Fibroblast of skin of scalp (primary cell): ENCODE results near the gene STAT5B.

Experiments used
- DNase-seq: peaks from one replicate; pipeline ENCODE4 v3.0.0-alpha.2; 2013

STAT5B gene

DNA sequence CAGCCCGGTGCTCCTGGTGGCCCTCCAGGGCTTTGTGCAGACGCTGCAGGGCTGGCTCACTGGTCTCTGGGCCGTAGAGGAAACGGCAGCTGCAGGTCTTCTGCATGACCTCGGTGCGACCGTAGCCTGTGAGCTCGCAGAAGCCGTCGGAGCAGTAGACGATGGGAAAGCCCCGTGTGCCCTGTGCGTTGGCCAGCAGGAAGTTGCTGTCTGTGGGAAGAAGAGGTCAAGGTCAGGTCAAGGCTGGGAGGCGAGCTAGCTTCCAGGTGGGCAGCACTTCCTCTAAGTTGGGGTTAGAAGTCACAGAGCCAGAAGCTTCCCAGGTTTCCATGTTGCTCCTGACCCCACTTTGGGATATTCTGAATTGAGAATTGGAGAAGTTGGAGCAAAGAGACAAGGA is 97.4 kb downstream of the STAT5B start:
- no peak for DNase-seq

DNA sequence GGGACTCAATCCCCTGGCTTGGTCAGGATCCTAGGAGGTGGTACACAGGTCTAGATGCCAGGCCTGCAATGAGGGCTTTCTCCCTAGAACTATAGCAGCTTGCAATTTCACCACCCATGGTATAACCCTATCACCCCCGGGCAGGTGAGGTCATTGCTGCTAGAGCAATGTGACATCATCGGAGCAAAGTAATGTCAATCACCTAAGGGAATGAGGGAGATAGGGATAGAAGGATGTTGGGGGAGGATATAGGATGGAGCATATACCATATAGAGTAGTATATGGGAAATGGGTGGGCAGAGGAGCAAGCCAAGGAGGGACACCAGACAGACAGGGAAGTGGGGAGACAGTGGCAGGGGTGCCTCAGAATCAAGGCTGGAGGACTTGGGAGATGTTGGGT is 98.5 kb downstream of the STAT5B start:
- DNase-seq, result no peak

DNA sequence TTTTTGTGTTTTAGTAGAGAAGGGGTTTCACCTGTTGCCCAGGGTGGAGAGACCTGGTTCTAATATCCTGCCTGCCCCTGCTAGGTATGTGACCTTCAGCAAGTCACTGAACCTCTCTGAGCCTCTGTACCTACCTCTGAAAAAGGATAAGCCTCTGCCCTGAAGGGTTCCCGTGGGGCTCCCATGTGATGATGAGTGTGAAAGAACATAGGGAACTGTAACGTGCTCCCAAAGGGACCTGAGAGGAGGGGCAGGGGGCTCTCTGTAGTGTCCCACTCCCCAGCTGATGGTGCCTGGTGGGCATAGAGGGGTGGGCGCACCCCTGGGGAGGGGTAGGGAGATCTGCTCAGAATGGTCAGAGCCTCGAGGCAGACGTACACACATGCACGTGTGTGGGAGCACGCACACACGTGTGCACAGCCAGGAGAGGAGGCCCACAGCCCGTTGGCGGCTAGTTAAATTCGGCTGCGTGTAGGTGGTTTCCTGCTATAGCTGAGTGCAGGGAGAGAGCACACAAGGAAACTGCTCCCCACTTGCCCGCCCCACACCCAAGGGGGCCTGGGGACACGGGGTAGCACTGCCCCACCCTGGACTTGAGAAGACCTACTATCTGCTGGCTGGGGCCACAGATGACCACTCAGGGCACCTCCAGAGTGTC is 101.9 kb downstream of the STAT5B start:
- DNase-seq, result no peak

DNA sequence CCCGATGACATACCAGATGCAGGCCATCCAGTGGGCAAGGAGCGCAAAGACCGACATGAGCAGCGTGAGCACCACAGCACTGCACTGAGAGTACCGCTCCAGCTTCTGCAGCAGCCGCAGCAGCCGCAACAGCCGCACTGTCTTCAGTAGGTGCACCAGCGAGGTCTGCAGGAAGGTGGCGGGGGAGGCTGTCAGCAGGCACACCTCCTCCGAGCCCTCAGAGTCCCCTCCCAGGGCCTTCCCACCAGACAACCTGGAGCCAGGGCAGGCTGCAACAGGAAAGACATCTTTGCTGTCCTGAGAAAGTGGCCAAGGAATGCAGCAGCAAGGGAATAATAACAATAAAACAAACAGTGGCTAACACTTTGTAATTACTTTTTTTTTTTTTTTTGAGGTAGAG is 104.4 kb downstream of the STAT5B start:
- no peak for DNase-seq

DNA sequence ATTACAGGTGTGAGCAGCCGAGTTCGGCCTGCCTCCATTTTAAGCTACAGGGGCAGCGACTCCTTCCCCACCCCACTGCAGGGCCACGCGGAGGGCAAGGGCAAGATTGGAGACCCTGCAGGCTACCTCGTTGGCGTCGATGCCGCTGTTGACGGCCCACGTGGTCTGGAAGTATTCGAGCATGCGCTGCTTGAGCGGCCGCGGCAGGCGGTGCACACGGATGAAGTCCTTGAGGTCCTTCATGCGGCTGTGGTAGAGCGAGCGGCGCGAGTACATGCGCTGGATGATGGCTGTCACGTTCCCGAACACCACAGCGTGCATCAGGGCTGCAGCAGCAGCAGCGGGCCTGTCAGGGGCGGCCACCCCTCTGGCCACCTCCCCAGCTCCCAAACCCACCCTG is 106.8 kb downstream of the STAT5B start:
- no peak for DNase-seq

DNA sequence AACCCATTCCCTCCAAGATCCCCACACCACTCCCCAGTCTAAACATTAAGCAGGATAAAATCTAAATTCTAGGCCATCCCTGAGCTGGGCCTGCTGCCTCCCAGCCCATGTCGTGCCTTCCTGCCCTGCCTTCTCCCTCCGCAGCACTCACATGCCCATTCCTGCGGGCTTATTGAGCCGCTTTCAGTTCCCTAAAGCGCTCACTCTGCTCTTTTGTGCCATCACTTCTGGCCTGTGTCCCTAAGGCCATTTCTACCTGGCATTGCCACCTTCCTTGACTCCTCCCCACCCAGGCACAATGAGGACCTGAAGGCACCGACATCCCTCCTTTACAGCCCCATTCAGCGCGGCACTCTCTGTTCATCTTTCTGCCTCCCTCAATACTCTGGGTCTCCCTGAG is 108.4 kb downstream of the STAT5B start:
- no peak for DNase-seq

DNA sequence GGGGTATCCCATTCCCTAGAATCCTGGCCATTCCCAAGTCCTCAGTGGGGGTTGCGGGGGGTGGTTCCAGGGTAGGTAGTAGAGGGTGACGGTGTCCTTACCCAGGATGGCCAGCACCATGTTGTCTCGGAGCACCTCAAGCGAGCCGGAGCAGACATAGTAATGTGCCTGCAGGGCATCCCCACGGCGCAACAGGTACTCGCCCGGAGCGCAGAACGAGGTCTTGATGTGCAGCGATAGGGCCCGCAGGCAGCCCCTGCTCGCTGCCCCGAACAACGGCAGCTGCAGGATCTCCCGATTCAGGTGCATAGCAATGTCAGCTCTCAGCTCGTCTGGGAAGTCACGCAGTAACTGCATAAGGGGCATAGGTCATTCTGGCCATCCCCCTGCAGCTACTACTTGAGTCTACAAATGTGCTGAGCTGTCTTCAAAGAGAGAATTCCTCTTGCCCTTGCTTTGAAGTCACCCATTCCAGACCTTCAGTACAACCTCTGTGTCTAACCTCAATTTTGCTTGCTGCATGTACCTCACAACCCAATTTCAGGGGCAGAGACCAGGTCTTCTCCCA is 109.9 kb downstream of the STAT5B start:
- DNase-seq, result no peak

DNA sequence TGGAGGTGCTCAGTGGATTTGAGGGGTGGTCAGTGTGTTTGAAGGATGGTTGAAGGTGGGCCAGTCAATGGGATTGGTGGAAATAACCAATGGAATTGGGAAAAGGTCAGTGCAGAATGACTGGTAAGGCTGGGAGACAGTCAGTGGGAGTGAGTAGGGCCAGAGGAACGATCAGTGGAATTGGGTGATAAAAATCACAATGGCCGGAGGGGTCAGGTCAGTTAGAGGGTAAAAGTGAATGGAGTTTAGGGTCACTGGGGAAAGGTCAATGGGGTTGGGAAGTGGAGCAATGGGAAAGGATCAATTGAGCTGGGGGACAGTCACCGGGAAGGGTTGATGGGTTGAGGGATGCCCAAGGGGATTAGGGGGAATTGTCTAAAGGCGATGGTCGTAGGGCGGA is 110.4 kb downstream of the STAT5B start:
- no peak for DNase-seq

DNA sequence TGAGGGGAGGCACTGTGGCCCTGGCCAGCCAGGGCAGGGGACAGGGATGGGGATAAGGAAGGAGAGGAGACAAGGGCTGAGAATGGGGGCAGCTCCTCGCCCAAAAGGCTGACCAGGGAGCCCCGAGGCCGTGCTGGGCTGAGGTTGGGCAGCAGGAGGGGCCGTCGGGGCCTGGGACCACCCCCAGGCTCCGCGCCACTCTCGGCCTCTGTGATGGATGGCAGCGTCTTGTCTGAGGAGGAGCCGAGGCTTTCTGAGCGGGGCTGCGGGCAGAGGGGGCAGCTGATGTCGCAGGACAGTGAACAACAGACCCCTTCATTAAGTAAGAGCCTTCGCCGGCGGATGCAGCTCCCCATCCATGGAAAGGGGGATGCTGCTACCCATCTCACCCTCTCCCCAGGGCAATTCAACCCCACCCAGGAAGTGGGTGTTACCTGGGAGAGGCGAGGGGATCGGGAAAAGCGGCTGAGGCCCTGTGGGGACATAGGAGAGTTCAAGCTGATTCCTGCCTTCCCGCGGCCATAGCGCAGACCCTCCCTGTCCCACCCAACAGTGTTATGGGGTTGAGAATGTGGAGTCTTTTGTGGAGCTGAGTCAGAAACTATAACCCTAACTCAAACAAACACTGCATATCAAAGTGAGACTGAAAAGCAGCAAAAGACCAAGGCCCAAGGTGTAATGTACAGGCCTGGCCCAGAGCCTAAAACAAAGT is 112.3 kb downstream of the STAT5B start:
- DNase-seq, result no peak

DNA sequence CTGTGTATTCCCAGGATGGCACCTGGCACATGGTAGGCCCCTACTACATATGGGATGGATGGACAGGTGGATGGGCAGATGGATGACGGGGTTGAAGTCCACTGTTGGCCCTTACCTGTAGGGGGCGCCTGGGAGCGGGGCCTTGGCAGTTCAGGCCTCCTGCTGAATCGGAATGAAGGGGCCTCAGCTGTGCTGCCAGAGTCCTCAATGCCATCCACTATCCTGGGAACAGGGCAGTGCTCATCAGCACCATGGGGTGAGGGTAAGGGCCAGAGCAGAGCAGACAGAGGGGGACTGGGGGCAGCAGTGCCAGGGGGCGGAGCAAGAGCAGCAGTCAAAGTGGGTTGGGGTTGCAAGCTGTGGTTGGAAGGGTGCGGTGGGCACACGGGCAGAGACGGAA is 113.1 kb downstream of the STAT5B start:
- no peak for DNase-seq

DNA sequence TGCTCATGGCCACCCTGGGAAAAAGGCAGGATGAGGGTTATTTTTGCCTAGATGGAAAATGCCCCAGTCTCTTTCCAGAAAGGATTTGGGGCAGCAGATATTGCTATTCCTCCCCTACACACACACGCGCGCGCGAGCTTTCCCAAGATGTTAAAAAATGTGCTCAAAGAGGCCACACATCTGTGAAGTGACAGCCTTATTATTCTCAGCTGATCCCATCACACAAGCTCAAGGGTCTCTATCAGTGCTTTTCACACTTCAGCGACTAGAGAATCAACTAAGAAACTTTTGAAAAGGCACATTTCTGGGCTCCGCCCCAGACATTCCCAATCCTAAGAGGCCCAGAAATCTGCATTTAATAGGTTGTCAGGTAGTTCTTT is 115.7 kb downstream of the STAT5B start:
- no peak for DNase-seq

DNA sequence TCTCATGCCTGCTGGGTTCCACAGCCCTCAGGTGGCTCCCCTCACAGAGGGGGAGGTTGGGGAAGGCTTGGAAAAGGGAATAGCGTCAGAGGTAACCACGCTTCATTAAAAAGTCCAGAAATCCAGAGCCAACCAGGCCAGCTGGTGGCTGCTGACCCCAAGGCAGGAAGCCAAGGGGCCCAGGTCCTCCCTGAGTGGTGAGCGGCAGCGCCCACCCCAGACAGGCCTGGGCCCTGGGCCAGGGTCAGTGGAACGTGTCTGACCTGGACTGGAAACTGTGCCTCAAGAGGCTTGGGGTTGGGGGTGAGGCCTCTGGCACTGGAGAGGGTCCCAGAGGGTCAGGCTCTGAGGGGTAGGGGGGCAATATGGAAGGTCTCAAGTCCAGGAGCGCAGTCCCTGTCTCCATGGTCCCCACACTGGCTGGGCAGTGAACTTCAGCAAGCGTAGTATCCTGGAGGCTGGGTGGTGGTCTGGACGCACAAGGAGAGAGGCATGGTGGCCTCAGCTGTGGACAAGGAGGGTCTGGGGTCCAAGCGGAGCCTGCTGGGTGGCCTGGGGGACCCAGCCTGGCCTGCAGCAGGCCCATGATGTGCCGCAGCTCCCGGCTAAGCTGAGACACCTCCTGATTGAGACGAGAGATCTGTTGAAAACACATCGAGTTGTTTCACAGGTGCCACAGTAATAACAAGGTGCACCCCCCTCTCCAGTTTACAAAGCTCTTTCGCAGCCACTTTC is 116.2 kb downstream of the STAT5B start:
- no peak for DNase-seq

DNA sequence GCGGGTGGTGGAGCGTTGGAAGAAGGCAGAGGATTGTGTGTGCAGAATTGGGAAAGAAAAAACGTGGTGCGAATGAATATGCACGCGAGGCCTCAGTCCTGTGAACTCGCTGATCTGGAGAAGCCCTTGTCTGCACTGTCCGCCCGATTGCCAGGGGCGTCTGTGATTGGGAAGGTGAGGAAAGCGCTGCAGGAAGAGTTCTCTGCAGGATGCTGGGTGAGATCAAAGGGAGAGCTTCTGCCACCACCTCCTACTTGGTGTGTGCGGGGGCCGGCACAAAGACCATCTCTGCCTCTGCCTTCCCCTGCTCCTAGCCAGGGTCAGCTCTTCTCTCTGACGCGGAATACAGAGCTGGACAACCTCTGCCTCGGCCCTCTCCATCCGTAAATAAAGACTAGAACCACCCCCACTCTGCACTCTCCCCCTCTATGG is 120.6 kb downstream of the STAT5B start:
- no peak for DNase-seq

DNA sequence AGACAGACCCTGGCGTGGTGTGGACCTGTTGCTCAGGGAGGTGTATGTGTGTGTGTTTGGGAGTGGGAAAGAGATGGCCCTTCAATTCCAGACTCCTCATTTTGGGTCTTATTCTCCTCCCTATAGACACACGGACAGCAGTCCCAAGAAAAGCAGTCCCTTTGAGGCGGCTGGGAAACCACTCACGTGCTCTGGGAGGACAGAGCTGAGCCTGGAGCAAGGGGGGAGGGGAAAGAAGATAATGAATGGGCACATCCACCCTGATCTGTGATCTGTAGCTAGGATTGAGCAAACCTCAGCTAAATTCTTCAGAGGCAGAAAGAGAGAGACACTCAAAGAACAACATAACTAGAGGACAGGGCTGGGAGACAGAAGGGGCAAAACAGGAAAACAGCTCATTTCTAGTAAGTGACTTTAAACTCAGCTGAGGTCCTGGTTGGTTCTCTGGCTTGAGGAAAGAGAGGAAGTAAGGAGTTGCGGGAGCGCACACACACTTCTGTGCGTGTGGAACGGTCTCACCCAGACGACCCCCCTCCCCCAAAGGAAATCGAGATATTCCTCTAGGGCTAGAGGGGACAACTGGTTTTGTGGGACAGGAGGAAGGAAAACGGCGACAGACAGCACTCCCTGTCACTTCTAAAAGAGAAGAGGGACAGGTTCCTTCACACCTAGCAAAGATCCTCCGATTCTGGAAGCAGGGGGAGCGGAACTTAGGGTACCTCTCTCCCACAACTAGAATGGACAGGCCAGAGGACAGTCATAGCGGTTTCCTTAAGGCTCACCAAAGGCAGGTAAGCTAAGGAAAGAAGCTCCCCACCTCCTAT is 122.1 kb downstream of the STAT5B start:
- DNase-seq, result peak; percentile 22
